ENCODE measurements around the gene CNNM4.
A peak's percentile ranks its signal among the peaks of the same experiment; 100 is the strongest.

The CNNM4 gene

GRCh38 chr2:96771796-96772618, 11.3 kb downstream of the CNNM4 start:
- ATAC-seq (ENCODE audit: low read depth) (peak; percentile 59; the same call in 2 of the 3 replicates), DNase-seq (ENCODE audit: low spot score) (no peak)
- H3K36me3 ChIP-seq (ENCODE audit: low read depth) = no peaks in the 10 kb centered on the region
- no peaks in the 10 kb centered on the region for H3K27me3 ChIP-seq (ENCODE audit: insufficient read depth, poor library complexity, severe bottlenecking)
- H3K4me3 ChIP-seq (ENCODE audit: severe bottlenecking) = no peak overlapping the region
- no peak overlapping the region for H3K27ac ChIP-seq (ENCODE audit: poor library complexity, severe bottlenecking)
- no peaks in the 10 kb centered on the region for H3K9me3 ChIP-seq (ENCODE audit: severe bottlenecking)
- H3K4me1 ChIP-seq (ENCODE audit: insufficient read depth, poor library complexity, severe bottlenecking) = peaks cover 7% of the 10 kb centered on the region
- no peak for TF ChIP-seq CTCF (IDR thresholded peaks at IDR 0.05; ENCODE audit: poor library complexity, severe bottlenecking)

- Histone ChIP-seq H3K9me3 (ENCODE audit: severe bottlenecking) (no peaks in the 10 kb centered on the region), H3K4me1 (ENCODE audit: insufficient read depth, poor library complexity, severe bottlenecking) (peaks cover 3% of the 10 kb centered on the region)
- DNase-seq (ENCODE audit: low spot score) = no peak
Observed at GRCh38 chr2:96772903-96773671, 12.4 kb downstream of the CNNM4 start.

GRCh38 chr2:96773922-96774321, 13.2 kb downstream of the CNNM4 start:
- ATAC-seq (ENCODE audit: low read depth) (no peak), DNase-seq (ENCODE audit: low spot score) (no peak)
- Histone ChIP-seq H3K27me3 (ENCODE audit: insufficient read depth, poor library complexity, severe bottlenecking) (no peaks in the 10 kb centered on the region), H3K4me3 (ENCODE audit: severe bottlenecking) (no peak overlapping the region), H3K4me1 (ENCODE audit: insufficient read depth, poor library complexity, severe bottlenecking) (no peaks in the 10 kb centered on the region), H3K9me3 (ENCODE audit: severe bottlenecking) (no peaks in the 10 kb centered on the region), H3K36me3 (ENCODE audit: low read depth) (no peaks in the 10 kb centered on the region), H3K27ac (ENCODE audit: poor library complexity, severe bottlenecking) (no peak overlapping the region)
- no peak for TF ChIP-seq CTCF (IDR thresholded peaks at IDR 0.05; ENCODE audit: poor library complexity, severe bottlenecking)

More at GRCh38 chr2:96772903-96773671, 12.4 kb downstream of the CNNM4 start:
- Histone ChIP-seq H3K36me3 (ENCODE audit: low read depth) (no peaks in the 10 kb centered on the region), H3K27me3 (ENCODE audit: insufficient read depth, poor library complexity, severe bottlenecking) (no peaks in the 10 kb centered on the region), H3K4me3 (ENCODE audit: severe bottlenecking) (no peak overlapping the region), H3K27ac (ENCODE audit: poor library complexity, severe bottlenecking) (no peak overlapping the region)
- no peak for ATAC-seq (ENCODE audit: low read depth)
- no peak for TF ChIP-seq CTCF (IDR thresholded peaks at IDR 0.05; ENCODE audit: poor library complexity, severe bottlenecking)

GRCh38 chr2:96775160-96775559, 14.5 kb downstream of the CNNM4 start:
- no peaks in the 10 kb centered on the region for H3K9me3 ChIP-seq (ENCODE audit: severe bottlenecking)
- DNase-seq (ENCODE audit: low spot score) (no peak), ATAC-seq (ENCODE audit: low read depth) (no peak)
- no peaks in the 10 kb centered on the region for H3K27me3 ChIP-seq (ENCODE audit: insufficient read depth, poor library complexity, severe bottlenecking)
- no peak overlapping the region for H3K27ac ChIP-seq (ENCODE audit: poor library complexity, severe bottlenecking)
- H3K4me1 ChIP-seq (ENCODE audit: insufficient read depth, poor library complexity, severe bottlenecking) = no peaks in the 10 kb centered on the region
- H3K4me3 ChIP-seq (ENCODE audit: severe bottlenecking) = no peak overlapping the region
- TF ChIP-seq CTCF (IDR thresholded peaks at IDR 0.05; ENCODE audit: poor library complexity, severe bottlenecking) = no peak
- no peaks in the 10 kb centered on the region for H3K36me3 ChIP-seq (ENCODE audit: low read depth)

Data from RWPE2 (cell line).